Nephron progenitor cell (in vitro differentiated cells): ENCODE results near the gene SLC35B2.
"Not testable (repeated sequence)": the region's sequence is repeated elsewhere in the genome, so short reads cannot be mapped to it uniquely, and the experiment has no call there.

Source experiments
- DNase-seq: peaks from one replicate; pipeline ENCODE4 v3.0.0; 2021
- H3K27ac Mint-ChIP-seq: 2 replicates; pipeline ENCODE4 v1.8.0; 2021; ENCODE audit warnings: mild to moderate bottlenecking, moderate library complexity, mixed read lengths
- H3K27me3 Mint-ChIP-seq: 2 replicates; pipeline ENCODE4 v1.8.0; 2021; ENCODE audit warnings: mild to moderate bottlenecking, low read depth, mixed read lengths; ENCODE audit not compliant: poor library complexity
- H3K36me3 Mint-ChIP-seq: 2 replicates; pipeline ENCODE4 v1.8.0; 2021; ENCODE audit warnings: low read depth, mixed read lengths
- H3K4me1 Mint-ChIP-seq: 2 replicates; pipeline ENCODE4 v1.8.0; 2021; ENCODE audit warnings: mixed read lengths
- H3K4me3 Mint-ChIP-seq: 2 replicates; pipeline ENCODE4 v1.8.0; 2021; ENCODE audit warnings: mild to moderate bottlenecking, moderate library complexity, mixed read lengths
- H3K9me3 Mint-ChIP-seq: 2 replicates; pipeline ENCODE4 v1.8.0; 2021; ENCODE audit warnings: mild to moderate bottlenecking, moderate library complexity, mixed read lengths
- CTCF ChIP-seq: fragments of 200-600 bp; sonication (generic); IDR thresholded peaks from 2 replicates; pipeline ENCODE4 v1.5.0; 2021; ENCODE audit warnings: antibody characterized with exemption

The SLC35B2 gene

GRCh38 chr6:44235891-44236516, 21.3 kb downstream of the SLC35B2 start:
- TF ChIP-seq CTCF = no peak
- H3K27ac Mint-ChIP-seq = no peak overlapping the region
- peaks cover 10% of the 10 kb centered on the region for H3K36me3 Mint-ChIP-seq
- peaks cover 27% of the 10 kb centered on the region for H3K27me3 Mint-ChIP-seq
- H3K9me3 Mint-ChIP-seq = no peaks in the 10 kb centered on the region
- H3K4me1 Mint-ChIP-seq = peaks cover 60% of the 10 kb centered on the region
- H3K4me3 Mint-ChIP-seq = no peak overlapping the region
- DNase-seq = no peak

- Mint-ChIP-seq H3K27ac (peak overlapping the region; percentile 75), H3K27me3 (peaks cover 27% of the 10 kb centered on the region), H3K36me3 (peaks cover 17% of the 10 kb centered on the region), H3K9me3 (no peaks in the 10 kb centered on the region), H3K4me1 (peaks cover 67% of the 10 kb centered on the region), H3K4me3 (peak overlapping the region; percentile 1)
- no peak for DNase-seq
- TF ChIP-seq CTCF = no peak
Measured at GRCh38 chr6:44235269-44235668, 22.1 kb downstream of the SLC35B2 start.

- TF ChIP-seq CTCF = peak; percentile 64
- H3K27ac Mint-ChIP-seq = peak overlapping the region; percentile 29
- peak; percentile 63 for DNase-seq
- H3K36me3 Mint-ChIP-seq = peaks cover 18% of the 10 kb centered on the region
- no peaks in the 10 kb centered on the region for H3K9me3 Mint-ChIP-seq
- H3K27me3 Mint-ChIP-seq = peaks cover 18% of the 10 kb centered on the region
- peaks cover 73% of the 10 kb centered on the region for H3K4me1 Mint-ChIP-seq
- no peak overlapping the region for H3K4me3 Mint-ChIP-seq
Measured at GRCh38 chr6:44234101-44235025, 23.0 kb downstream of the SLC35B2 start.

GRCh38 chr6:44233567-44234100, 23.7 kb downstream of the SLC35B2 start:
- Mint-ChIP-seq H3K9me3 (no peaks in the 10 kb centered on the region), H3K4me3 (no peak overlapping the region), H3K27me3 (peaks cover 10% of the 10 kb centered on the region), H3K27ac (peak overlapping the region; percentile 49), H3K36me3 (peaks cover 18% of the 10 kb centered on the region), H3K4me1 (peaks cover 79% of the 10 kb centered on the region)
- TF ChIP-seq CTCF = no peak
- DNase-seq = no peak

GRCh38 chr6:44232676-44233566, 24.4 kb downstream of the SLC35B2 start:
- peaks cover 6% of the 10 kb centered on the region for H3K27me3 Mint-ChIP-seq
- peak overlapping the region; percentile 26 for H3K27ac Mint-ChIP-seq
- peaks cover 79% of the 10 kb centered on the region for H3K4me1 Mint-ChIP-seq
- H3K4me3 Mint-ChIP-seq = no peak overlapping the region
- no peaks in the 10 kb centered on the region for H3K9me3 Mint-ChIP-seq
- no peak for DNase-seq
- TF ChIP-seq CTCF = no peak
- H3K36me3 Mint-ChIP-seq = peaks cover 18% of the 10 kb centered on the region

GRCh38 chr6:44231426-44231825, 25.9 kb downstream of the SLC35B2 start:
- Mint-ChIP-seq H3K4me3 (peak overlapping the region; percentile 63), H3K4me1 (peaks cover 84% of the 10 kb centered on the region), H3K36me3 (peaks cover 18% of the 10 kb centered on the region)
- not testable (repeated sequence) for H3K27me3 Mint-ChIP-seq, H3K9me3 Mint-ChIP-seq, DNase-seq, H3K27ac Mint-ChIP-seq
